GM21515 (cell line): ENCODE measurements around the gene DMRTB1.

ENCODE experiments used
- ATAC-seq: cut with Tn5 transposase; IDR thresholded peaks from one replicate; pipeline ENCODE4 v1.9.1; 2021; ENCODE audit not compliant: unreplicated experiment

Gene DMRTB1

DNA sequence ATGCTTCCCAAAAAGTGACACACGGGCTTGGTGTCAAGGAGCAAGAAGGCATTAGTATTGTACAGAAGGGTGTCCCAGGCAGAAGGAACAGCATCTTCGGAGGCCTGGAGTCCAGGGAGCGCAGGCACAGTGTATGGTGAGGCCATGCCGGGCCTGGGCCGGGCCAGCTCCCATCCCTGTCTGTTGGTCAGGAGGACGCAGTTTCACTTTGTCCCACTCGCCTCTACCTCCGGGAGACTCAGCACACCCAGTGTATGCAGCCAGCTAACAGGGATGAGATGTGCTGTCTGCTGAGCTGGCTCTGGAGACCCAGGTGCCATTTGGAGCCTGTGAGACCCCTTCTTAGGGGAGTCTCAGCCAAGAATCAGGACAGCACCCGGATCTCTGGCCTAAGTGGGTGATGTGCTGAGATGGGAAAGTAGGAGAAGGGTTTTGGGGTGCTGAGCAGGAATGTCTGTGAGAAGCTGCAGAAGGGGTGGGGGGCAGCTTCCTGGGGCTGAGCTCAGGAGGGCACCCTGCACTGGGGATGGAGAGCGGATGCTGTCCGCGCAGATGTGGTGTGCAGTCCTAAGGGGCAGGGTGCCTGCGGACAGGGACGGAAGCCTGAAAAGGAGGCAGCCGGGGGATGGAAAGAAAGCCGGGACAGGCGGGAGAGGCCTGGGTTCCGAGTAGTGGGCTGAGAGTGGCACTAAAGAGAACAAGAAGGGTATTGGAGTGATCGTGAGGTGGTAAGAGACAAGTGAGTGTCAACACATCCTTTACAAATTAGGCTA, 25.7 kb downstream of the DMRTB1 start:
- no peak for ATAC-seq

DNA sequence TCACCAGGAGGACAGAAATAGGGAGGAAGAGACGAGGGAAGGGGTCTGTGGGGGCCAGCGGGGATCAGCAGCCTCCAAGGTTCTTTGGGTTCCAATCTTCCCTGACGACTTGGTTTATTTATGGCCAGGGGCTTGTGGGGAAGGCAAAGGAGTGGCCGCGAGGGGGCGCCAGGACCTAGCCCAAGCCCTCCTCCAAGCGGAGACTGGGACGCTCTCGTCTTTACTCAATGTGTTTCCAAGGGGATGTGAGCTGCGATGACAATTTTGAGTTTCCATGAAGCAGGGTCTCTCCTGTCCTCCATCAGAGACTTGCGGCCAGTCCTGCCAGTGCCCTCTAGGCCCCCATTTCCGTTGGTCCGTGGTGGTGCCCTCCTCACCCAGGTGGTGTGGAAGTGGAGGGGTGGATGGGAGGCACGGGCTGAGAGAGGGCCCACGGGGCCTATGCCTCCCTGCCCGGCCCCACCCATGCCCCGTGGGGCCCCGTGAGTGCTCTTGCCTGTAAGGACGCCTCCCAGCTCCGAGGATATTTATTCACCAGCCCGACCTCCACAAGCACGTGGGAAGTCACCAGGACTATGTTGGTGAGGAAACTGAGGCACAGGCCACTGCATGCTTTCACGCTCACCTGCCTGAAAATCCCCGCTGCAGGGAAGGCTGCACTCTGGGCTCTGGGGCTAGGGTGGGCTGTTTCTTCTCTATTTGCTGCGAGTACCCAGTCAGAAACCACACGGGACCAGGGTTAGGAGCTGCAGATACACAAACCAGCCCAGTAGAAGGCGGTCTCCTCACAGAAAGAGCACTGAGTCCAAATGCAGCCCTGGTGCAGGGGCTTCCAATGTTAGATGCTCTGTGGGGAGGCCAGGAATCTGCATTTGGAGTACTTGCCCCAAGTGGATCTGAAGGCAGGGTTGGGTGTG, 26.5 kb downstream of the DMRTB1 start:
- no peak for ATAC-seq

- ATAC-seq, result no peak
Measured at GRCh38 chr1:53486395-53487026, 27.3 kb downstream of the DMRTB1 start.

DNA sequence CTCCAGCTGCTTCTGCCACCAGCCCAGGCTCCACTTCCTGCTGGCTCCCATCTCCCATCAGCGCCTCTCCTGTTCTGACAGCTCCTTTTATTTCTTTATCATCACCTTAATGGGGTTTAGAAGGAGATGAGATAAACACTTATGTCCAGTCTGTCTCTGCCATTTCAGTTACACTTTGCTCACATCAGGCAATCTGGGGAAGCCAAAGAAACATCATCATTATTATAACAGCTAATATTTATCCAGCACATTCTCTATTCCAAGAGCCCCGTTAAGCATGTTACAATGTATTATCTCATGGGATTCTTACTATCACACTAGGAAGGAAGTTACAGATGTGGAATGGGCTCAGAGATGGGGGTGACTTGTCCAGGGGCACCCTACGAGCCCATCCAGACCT, 31.2 kb downstream of the DMRTB1 start:
- no peak for ATAC-seq

- no peak for ATAC-seq
Measured at GRCh38 chr1:53495633-53496345, 36.6 kb downstream of the DMRTB1 start.

DNA sequence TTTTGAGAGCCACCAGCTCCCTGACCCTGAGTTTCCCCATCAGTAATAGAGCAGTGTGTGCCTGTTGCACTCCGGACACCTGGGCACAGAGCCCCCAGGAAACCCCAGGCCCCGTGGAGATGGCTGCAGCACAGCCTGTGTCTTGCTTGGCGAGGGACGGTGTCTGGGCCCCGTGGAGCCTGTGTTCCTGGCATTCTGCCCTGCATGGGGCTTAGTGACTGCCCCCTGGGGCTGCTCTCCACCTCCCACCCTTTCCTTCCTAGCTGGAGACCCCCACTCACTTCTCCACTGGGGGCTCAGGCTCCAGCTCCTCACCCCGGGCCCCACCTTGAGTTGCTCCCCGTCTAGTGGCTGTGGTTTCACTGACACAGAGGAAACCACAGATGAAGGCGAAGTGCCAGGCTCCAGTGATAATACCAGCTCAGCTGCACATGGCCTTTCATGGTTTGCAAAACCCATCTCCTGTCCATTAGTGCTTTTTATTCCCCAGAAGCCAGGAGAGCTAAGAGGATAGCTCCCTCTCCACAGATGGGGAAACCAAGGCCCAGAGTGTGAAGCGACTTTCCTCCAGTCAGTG, 39.4 kb downstream of the DMRTB1 start:
- no peak for ATAC-seq

DNA sequence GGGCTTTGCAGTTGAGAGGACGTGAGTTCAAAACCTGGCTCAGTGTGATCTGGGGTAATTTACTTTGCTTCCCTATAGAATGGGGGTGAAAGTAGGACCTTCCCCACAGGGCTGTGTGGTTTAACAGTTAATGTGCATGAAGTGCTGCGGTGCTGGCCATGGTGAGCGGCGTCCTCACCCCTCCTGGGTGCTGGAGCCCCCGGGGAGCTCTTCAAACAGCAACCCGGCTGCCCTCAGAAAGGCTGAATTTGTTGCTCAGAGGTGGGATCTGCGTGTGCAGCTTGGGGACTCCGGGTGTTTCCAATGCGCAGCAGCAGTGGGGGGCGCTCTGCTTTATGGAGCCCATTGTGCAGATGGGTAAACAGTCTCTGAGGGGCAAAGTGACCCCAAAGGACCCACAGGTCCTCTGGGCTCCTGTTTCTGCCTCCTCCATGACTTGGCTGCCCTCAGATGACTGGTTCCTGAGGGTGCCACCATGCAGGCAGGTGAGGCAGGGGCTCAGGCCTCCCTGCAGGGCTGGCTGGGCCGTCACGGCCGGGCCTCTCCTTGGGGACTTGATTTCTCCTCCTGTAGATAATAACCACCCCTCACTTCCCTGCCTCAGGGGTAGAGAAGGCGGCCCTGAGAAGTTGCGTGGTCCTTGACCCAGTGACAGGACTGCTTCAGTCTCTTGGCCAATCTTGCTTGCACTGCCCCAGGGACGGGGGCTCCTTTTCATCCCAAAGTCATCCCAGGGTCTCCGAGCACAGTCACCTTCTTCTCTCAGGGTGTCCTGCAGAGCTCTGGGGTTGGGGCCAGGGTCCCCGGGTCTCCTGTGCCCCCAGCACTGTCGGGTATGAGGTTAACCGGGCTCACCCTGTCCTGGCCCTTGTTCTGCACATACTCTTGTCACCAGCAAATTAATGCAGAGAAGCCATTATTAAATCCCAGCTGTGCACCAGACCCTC, 40.3 kb downstream of the DMRTB1 start:
- no peak for ATAC-seq

DNA sequence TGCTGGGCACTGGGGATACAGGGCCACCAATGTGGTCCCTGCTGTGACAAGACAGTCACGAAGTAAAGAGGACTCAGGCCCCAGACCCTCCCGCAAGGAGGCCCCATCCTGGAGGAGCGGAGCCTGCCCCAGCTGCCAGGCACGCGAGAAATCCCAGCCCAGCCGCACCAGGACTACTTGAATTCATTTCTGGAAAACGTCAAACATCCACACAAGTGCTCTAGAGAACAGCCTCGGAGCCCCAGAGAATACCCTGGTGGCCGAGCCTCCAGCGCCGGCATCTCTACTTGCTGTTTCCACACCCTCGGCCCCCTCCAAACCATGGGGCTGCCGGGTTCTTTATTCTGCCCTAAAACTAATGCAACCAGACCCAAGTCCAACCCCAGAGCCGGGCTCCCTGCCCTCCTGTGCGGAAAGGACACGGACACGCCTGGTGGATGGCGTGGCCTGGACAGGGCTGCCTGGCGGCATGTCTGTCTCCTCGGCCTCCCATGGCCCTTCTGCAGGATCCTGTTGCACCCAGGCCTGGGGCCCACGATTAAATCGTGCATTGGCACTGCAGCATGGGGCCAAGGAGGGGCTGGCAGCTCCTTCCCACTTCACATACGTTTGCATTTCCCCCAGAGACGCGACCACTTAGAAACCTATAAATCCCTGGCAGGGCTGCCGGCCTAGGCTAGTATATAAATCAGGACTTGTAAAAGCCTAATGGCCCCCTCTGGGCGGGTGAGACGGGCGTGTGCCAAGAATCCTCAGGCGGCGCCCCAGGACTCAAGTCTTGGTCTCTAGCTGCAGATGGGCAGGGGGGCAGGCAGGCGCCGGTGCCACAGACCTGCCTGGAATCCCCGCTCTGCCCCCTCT, 41.2 kb downstream of the DMRTB1 start:
- ATAC-seq, result no peak

DNA sequence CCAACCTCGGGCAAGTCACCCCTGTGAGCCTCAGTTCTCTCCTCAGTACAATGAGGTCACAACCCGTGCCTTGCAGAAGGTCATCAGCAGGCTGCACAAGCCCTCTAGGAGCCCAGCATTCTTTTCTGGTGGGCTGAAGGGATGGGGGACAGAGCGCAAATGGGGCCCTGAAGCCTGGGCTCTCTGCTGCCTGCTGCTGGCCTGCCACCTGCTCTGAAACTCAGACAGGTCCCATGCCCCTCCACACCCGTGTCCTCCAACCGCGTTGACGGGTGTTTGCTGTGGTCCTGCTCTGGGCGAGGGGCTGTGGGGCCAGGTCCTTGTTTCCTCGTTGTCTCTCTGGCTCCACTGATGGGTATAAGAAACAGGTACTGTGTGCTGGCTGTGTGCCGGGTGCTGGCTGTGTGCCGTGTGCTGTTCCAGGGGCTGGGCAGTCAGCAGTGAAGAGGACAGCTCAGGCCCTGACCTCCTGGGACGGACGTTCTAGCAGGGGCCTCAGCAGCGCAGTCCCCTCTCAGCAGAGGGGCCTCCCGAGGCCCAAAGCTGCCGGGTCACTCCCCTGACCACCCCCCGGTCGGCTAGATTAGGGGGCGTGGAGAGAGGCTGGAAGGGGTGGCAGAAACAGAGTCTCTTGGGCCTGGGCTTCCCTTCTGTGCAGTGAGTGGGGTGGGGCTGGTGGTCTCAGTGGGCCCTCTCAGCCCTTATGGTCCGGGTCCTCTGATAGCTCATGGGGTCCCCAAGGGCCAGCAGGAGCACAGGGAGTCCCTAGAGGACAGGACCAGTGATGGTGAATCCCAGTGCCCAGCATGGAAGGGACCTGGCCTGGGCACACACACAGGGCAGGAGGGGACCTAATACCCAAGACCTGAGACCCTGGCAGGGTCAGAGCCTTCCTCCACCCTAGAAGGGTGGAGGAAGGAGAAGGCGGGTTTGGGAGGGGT, 42.1 kb downstream of the DMRTB1 start:
- no peak for ATAC-seq

GRCh38 chr1:53502641-53503432, 43.6 kb downstream of the DMRTB1 start:
- no peak for ATAC-seq

- ATAC-seq, result no peak
Measured at GRCh38 chr1:53503433-53504217, 44.4 kb downstream of the DMRTB1 start.

GRCh38 chr1:53504901-53505300, 45.7 kb downstream of the DMRTB1 start:
- no peak for ATAC-seq

DNA sequence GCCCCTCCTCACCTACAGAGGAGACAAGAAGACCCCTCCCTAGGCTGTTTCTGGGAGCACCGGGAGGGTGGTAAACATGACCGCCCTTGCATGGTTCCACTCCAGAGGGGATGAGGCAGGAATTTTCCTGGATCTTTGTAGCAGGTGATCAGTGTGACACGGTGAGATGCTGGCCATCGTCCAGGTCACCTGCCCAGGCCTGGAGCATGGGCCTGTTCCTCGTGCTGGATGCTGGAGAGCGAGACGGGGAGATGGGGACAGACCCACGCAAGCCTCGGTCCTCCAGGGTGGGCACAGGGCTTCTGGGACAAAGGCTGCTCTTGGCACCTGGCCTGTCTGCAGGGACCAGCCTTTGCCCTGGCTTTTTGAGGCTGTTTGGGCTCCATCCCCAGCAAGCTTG, 46.2 kb downstream of the DMRTB1 start:
- no peak for ATAC-seq

- ATAC-seq, result no peak
Measured at GRCh38 chr1:53505891-53506290, 46.7 kb downstream of the DMRTB1 start.

DNA sequence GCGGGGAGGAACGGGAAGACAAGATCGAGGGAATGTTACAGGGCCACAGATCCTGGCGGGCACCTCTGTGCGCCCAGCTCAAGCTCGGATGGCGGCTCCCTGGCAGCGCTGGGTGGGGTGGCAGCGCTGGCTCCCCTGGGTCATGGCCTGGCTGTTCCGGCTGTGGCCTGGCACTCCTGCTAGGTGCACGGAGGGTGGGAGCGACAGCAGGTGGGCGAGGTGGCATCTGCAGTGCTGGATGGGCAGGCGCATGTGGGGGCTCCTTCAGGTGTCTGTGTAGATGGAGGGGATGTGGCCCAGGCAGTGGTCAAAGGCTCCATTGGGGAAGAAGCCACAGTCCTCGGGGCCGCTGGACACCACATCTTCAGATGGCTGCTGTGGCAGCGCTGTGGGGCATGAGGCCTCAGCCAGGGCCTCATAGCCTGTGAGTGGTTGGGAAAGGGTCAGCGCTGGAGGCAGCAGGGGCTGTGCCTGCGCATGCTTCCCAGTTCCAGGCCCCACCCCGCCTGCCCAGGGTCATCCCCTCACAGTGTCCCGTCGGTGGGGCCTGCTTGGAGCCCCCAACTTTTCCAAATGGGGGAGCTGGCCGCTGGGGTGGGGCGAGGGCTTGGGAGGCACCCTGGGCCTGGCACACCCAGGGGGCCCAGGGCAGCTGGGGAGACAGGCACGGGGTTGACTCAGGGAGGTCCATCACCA, 47.3 kb downstream of the DMRTB1 start:
- no peak for ATAC-seq
